ENCODE results near the gene GNG4.

GNG4 gene

GRCh38 chr1:235649368-235650163 lies at the start of gene GNG4:
Gene GNG4, minus strand, starts transcription at chr1:235649784. Its CDS starts 65,946 bp downstream, at chr1:235583838.
- peak; percentile 16 for DNase-seq

GRCh38 chr1:235697508-235697907 lies 47.9 kb upstream of the GNG4 start:
- peak; percentile 11 for DNase-seq

GRCh38 chr1:235689356-235689755 lies 39.8 kb upstream of the GNG4 start:
- DNase-seq: no peak

GRCh38 chr1:235688096-235688495 lies 38.5 kb upstream of the GNG4 start:
- DNase-seq: no peak

- DNase-seq: no peak
Observed at GRCh38 chr1:235683653-235684052, 34.1 kb upstream of the GNG4 start.

GRCh38 chr1:235682216-235682615 lies 32.6 kb upstream of the GNG4 start:
- no peak for DNase-seq

GRCh38 chr1:235679644-235680043 lies 30.1 kb upstream of the GNG4 start:
- no peak for DNase-seq

- DNase-seq: no peak
Observed at GRCh38 chr1:235679005-235679404, 29.4 kb upstream of the GNG4 start.

- no peak for DNase-seq
Observed at GRCh38 chr1:235675152-235675890, 25.7 kb upstream of the GNG4 start.

GRCh38 chr1:235673981-235674380 lies 24.4 kb upstream of the GNG4 start:
- DNase-seq: no peak

GRCh38 chr1:235671992-235672391 lies 22.4 kb upstream of the GNG4 start:
- DNase-seq: no peak

GRCh38 chr1:235670157-235670776 lies 20.7 kb upstream of the GNG4 start:
- no peak for DNase-seq

GRCh38 chr1:235669277-235669676 lies 19.7 kb upstream of the GNG4 start:
- DNase-seq: no peak

- no peak for DNase-seq
Observed at GRCh38 chr1:235663628-235664027, 14.0 kb upstream of the GNG4 start.

GRCh38 chr1:235661568-235661967 lies 12.0 kb upstream of the GNG4 start:
- DNase-seq: no peak

- no peak for DNase-seq
Observed at GRCh38 chr1:235659186-235659771, 9.7 kb upstream of the GNG4 start.

GRCh38 chr1:235657747-235658526 lies 8.4 kb upstream of the GNG4 start:
- DNase-seq: no peak

- no peak for DNase-seq
Observed at GRCh38 chr1:235657269-235657668, 7.7 kb upstream of the GNG4 start.

GRCh38 chr1:235652364-235652763 lies 2.8 kb upstream of the GNG4 start:
- DNase-seq: no peak

GRCh38 chr1:235651170-235651806 lies 1.7 kb upstream of the GNG4 start:
- no peak for DNase-seq

- no peak for DNase-seq
Observed at GRCh38 chr1:235650341-235651169, 971 bp upstream of the GNG4 start.
